HG02642 (cell line): Measurements from ENCODE around the gene QARS1.

Experiments
- ATAC-seq: cut with Tn5 transposase; IDR thresholded peaks from one replicate; pipeline ENCODE4 v1.9.1; 2021; ENCODE audit warnings: mild to moderate bottlenecking; ENCODE audit not compliant: unreplicated experiment, poor library complexity

QARS1 gene

GRCh38 chr3:49104427-49105291, at the start of gene QARS1:
TSS of gene QARS1 (minus strand) at chr3:49104757. CDS start at chr3:49104733, 24 bp downstream.
- peak; percentile 83 for ATAC-seq

DNA sequence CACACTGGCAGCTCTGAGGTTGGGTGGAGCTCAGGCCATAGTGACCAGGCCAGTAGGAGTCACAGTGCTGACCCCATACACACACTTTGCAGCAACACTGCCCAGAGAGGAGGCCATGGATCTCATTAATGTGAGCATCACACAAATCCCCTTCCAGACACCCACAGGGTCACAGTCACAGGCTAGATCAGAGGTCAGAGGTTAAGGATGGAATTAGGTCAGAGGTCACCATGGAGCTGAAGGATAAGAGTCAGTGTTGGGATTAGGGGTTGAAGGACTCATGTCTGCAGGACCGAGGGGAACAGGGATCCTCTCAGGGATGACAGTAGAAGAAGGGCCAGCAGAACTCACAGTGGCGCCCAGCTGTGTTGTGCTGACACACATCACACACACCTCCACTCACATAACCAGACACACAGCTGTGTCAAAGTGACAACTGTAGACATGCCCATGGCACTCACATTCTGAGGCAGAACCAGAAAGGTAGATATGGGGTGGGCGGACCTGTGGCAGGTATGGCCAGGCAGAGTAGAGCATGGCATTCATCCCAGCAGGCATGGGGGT, 48.9 kb upstream of the QARS1 start:
- ATAC-seq: no peak

DNA sequence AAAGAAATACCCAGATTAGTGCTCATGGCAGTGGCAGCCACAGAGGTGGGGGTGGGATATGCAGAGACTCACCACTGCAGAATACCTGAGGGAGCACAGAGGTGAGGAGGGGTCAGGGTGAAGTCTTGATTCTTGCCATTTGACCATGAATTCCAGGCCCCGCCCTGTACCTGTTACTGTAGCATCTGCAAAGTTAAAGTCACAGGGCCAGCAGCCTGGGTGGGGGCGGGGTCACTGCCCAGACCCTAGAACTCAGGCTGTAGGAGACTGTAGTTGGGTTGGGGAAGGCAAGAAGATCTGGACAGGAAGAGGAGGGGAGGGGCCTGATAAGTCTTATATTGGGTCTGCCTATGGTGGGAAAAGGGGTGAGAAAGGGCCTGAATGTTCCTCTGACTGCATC, 47.1 kb upstream of the QARS1 start:
- ATAC-seq: no peak

GRCh38 chr3:49148159-49148558, 43.6 kb upstream of the QARS1 start:
- ATAC-seq: no peak

- ATAC-seq: no peak
Observed at GRCh38 chr3:49140080-49140479, 35.5 kb upstream of the QARS1 start.

DNA sequence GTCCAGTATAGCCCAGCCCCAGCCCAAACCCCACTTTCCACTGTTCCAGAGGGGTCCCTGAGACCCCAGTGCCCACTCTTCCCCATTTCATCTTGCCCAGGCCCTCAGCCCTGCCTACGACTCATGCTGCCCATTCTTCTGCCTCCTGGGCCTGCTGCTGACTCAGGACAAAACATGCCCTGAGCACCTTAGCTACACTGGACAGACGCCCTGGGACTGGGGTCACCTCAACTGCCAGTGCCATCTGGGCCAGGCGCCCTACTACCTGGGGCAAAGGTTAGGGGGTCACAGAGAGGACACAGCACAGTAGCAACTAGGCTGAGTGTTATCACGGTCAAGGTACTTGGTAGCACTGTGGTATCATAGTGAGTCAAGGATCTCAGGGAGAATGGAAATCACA, 30.9 kb upstream of the QARS1 start:
- ATAC-seq: no peak

DNA sequence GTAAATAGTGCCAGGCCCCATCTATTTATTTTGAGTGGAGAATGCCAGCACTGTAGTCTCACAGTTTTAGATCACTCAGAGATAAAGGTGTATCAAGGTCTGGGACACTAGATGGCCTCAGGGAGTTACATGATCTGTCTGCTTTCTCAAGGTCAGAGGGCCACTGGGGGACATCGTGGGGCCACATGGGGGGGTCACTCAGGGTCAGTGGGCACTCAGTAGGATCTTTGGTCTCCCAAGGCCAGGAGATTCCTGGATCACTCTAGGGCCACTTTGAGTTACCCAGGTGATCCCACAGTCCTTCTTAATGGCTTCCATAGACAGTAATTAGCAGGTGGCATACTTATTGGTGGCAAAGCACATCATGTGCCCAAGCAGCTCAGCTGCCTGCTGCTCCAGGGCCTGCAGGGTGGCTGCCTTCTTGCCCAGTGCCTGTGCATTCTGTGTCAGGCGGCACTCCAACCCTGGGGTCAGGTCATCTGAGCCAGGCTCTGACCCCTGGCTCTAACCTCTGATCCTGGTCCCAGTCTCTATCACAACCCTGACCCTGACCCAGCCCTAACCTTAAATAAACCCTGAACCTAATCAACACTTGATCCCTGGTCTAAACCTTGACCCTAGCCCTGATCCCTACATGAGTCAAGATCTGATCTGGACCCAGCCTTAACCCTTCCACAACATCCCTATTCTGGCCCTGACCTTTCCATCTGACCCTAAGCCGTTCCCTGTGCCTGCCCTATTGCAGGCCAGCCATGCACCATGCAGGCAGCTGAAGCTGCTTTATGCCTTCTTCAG, 30.1 kb upstream of the QARS1 start:
- ATAC-seq: no peak

- no peak for ATAC-seq
Observed at GRCh38 chr3:49133226-49133951, 28.8 kb upstream of the QARS1 start.

DNA sequence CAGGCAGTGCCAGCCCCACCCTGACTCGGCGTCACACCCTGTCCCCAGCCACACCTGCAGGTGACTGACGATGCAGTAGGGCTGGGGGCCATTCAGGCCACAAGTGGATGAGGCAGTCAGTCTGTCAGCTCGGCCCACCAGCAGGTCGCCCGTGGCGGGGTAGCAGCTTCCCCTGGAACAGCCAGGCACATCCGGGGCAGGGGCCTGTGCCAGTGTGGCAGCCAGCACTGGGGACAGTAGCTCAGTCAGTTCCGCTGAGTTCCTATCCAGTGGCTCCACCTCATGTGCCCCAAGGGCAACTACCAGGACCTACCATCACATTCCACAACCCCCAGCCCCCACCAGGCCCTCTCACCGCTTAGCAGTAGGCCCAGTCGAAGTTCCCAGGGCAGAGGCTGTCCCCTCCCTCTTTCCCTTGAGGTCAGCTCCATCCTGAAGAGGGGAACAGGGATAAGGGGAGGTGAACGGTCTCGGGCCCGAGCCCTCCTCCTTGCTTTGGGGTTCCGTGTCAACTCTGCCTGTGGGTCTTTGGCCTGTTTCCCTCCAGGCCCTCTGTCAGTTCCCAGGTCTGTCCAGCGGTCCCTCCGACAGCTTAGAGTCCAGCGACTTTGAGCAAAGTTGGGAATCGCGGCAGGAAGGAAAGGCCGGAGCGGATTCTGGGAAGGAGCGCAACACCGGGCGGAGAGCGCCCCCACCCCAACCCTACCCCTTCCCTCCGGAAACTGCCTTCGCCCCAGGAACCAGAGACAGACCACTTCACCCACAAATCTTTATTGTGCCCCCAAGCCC, 28.1 kb upstream of the QARS1 start, which contains the start of gene LAMB2:
Gene LAMB2, minus strand, starts transcription at position 614 of the 789 bp plus-strand sequence. Its CDS starts 183 bp downstream, at position 431.
- ATAC-seq: no peak

DNA sequence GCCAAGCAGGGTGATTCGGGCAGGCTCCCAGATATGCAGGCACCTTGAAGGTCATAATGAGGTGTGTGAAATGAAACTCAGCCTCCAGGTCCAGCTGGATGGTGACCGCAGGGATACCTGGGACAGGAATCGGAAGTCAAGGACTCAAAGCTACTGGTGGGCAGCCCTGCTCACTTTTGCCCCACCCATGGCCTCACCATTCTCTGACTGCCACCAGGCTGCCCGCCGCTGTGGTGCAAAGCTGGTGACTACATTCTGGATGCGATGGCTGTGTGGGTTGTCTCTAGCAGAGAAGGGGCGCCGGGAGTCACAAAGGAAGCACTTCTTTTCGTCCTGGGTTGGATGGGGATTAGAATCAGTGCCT, 27.5 kb upstream of the QARS1 start:
- no peak for ATAC-seq

- no peak for ATAC-seq
Observed at GRCh38 chr3:49131576-49131975, 27.0 kb upstream of the QARS1 start.

GRCh38 chr3:49131040-49131439, 26.5 kb upstream of the QARS1 start:
- no peak for ATAC-seq

DNA sequence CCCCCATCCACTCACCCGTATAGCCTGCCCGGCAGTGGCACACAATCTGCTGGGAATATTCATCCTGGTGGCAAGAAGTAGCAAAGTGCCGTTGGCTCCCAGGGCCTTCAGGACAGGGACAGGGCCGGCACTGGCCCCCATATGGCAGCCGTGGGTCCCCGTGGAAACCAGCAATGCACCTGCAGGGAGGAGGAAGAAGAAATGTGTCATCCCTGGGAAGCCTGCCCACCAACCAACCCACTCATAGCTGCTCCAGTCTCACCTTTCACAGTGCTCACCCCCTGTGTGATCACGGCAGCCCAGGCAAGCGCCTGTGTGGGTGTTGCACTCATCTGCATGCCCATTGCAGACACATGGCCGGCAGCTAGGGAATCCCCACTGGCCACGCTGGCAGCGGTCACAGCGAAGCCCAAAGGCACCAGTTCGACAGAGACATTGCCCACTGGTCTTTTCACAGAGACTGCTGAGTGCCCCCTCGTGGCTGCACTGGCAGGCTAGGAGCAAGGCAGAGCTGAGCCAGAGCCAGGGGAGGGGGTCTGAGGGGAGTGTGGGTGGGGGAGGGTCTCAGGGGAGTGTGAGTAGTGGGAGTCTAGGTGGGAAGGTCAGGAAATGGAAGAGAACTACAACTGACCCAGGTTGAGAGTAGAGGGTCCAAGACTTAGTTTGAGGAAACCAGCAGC, 20.6 kb upstream of the QARS1 start:
- ATAC-seq: no peak

GRCh38 chr3:49124203-49124602, 19.6 kb upstream of the QARS1 start:
- ATAC-seq: no peak

- ATAC-seq: no peak
Observed at GRCh38 chr3:49123687-49124086, 19.1 kb upstream of the QARS1 start.

GRCh38 chr3:49122886-49123545, 18.5 kb upstream of the QARS1 start:
- no peak for ATAC-seq

- no peak for ATAC-seq
Observed at GRCh38 chr3:49122451-49122850, 17.9 kb upstream of the QARS1 start.

DNA sequence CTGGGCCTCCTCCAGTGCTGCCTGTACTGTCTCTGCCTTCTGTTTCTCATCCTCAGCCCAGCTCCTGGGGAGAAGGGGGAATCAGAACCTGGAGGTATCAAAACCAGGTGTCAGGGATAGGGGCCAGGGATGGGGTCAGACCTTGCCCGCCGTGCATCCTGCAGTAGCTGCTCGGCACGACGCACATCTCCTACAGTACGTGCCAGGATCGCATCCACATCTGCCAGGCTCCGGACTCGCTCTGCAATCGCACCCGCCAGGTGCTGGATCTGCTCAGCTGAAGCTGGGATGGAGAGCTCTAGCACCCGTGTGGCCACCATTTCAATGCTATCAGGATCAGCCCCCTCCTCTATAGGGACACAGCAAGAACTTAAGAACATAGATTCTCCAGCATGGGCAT, 17.5 kb upstream of the QARS1 start:
- ATAC-seq: no peak
